IPS-20b (cell line): ENCODE results near the gene LUZP1.

Source experiments
- H3K27ac ChIP-seq: one replicate; pipeline ENCODE4 v1.5.1; 2013; ENCODE audit warnings: low read length
- H3K27me3 ChIP-seq: 2 replicates; pipeline ENCODE4 v1.6.1; 2013; ENCODE audit warnings: mild to moderate bottlenecking, low read length, inconsistent platforms; ENCODE audit not compliant: insufficient read depth
- H3K36me3 ChIP-seq: 2 replicates; pipeline ENCODE4 v1.6.1; 2013; ENCODE audit warnings: low read depth, mild to moderate bottlenecking, inconsistent platforms, low read length, moderate library complexity; ENCODE audit not compliant: insufficient read depth
- H3K4me1 ChIP-seq: 2 replicates; pipeline ENCODE4 v1.6.1; 2013; ENCODE audit warnings: mild to moderate bottlenecking, control low read depth, inconsistent platforms, low read length, moderate library complexity; ENCODE audit not compliant: insufficient read depth
- H3K4me3 ChIP-seq: 2 replicates; pipeline ENCODE4 v1.5.1; 2013; ENCODE audit warnings: mild to moderate bottlenecking, low read length, inconsistent platforms
- H3K9ac ChIP-seq: 2 replicates; pipeline ENCODE4 v1.6.1; 2013; ENCODE audit warnings: low read depth, mild to moderate bottlenecking, inconsistent platforms, low read length, moderate library complexity
- H3K9me3 ChIP-seq: 2 replicates; pipeline ENCODE4 v1.6.1; 2013; ENCODE audit warnings: mild to moderate bottlenecking, low read depth, low read length, inconsistent platforms; ENCODE audit not compliant: insufficient read depth

The LUZP1 gene

DNA sequence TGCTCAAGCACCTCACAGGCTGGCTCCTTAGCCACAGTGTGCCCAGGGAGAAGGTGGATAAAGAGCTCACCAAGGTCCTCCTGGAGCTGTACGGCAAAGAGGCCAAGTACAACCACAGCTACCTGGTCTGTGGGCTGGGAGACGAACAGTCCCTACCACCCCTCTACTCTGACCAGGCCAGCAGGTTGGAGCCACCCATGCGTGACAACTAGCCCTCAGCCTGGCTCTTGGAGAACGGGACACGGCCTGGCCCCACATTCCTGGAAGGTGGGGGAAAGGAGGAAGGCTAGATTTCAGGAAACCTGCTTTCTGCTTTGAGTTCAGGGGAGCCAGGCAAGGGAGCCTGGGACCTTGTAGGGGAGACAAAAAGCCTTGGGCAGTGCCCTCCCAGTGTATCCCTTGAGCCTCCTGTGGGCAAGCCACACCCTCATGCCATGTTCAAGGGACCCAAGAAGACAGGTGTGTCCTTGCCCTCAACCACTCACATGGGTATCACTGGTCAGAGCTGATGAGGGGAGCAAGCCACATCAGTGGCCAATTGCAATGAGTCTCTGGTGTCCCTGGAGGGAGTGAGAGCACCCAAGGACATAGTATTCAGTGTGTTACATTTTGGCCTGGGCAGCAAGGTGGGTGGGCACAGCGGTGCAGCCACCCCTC is 27.6 kb downstream of the LUZP1 start:
- H3K27me3 ChIP-seq = no peaks in the 10 kb centered on the region
- no peaks in the 10 kb centered on the region; the same call in 1 of the 2 replicates for H3K36me3 ChIP-seq
- no peaks in the 10 kb centered on the region for H3K4me1 ChIP-seq
- no peak overlapping the region for H3K9ac ChIP-seq
- no peak overlapping the region for H3K4me3 ChIP-seq
- H3K27ac ChIP-seq = no peak overlapping the region
- no peaks in the 10 kb centered on the region for H3K9me3 ChIP-seq

GRCh38 chr1:23135268-23135667 is 33.4 kb downstream of the LUZP1 start:
- Histone ChIP-seq H3K36me3 (no peaks in the 10 kb centered on the region), H3K27ac (no peak overlapping the region), H3K27me3 (no peaks in the 10 kb centered on the region), H3K9ac (no peak overlapping the region), H3K4me1 (peaks cover 9% of the 10 kb centered on the region; the same call in 1 of the 2 replicates), H3K9me3 (no peaks in the 10 kb centered on the region), H3K4me3 (no peak overlapping the region)

GRCh38 chr1:23134055-23134454 is 34.6 kb downstream of the LUZP1 start:
- Histone ChIP-seq H3K9me3 (no peaks in the 10 kb centered on the region), H3K9ac (no peak overlapping the region), H3K4me3 (no peak overlapping the region), H3K4me1 (peaks cover 9% of the 10 kb centered on the region; the same call in 1 of the 2 replicates), H3K27me3 (no peaks in the 10 kb centered on the region), H3K27ac (no peak overlapping the region), H3K36me3 (no peaks in the 10 kb centered on the region)

- H3K27ac ChIP-seq = no peak overlapping the region
- H3K4me1 ChIP-seq = peaks cover 9% of the 10 kb centered on the region; the same call in 1 of the 2 replicates
- no peaks in the 10 kb centered on the region for H3K27me3 ChIP-seq
- H3K9me3 ChIP-seq = no peaks in the 10 kb centered on the region
- no peak overlapping the region for H3K9ac ChIP-seq
- no peaks in the 10 kb centered on the region for H3K36me3 ChIP-seq
- no peak overlapping the region for H3K4me3 ChIP-seq
Observed at GRCh38 chr1:23133587-23133986, 35.1 kb downstream of the LUZP1 start.

- H3K36me3 ChIP-seq = no peaks in the 10 kb centered on the region
- H3K4me1 ChIP-seq = peaks cover 9% of the 10 kb centered on the region; the same call in 1 of the 2 replicates
- H3K4me3 ChIP-seq = no peak overlapping the region
- no peak overlapping the region for H3K9ac ChIP-seq
- no peaks in the 10 kb centered on the region for H3K27me3 ChIP-seq
- no peaks in the 10 kb centered on the region for H3K9me3 ChIP-seq
- no peak overlapping the region for H3K27ac ChIP-seq
Observed at GRCh38 chr1:23132033-23132432, 36.6 kb downstream of the LUZP1 start.

DNA sequence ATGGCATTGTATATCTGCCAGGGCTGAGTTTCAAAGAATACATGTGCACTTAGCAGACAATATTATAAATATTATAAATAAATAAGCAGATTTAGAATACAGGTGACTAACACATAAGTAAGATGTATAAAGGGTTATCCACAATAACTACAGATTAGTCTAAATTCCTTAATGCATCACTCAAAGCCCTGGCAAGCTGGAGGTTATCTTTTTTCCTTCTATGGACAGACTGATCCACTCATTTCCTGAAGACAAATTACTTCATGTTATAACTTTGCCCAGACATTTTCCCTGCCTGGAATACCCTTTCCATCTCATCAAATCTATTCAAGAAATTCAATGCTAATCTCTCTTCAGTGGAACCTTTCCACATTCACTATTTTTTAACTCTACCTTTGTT is 38.8 kb downstream of the LUZP1 start:
- H3K36me3 ChIP-seq = no peaks in the 10 kb centered on the region
- H3K4me3 ChIP-seq = no peak overlapping the region
- no peak overlapping the region for H3K27ac ChIP-seq
- H3K27me3 ChIP-seq = no peaks in the 10 kb centered on the region
- H3K4me1 ChIP-seq = peaks cover 3% of the 10 kb centered on the region; the same call in 1 of the 2 replicates
- H3K9ac ChIP-seq = no peak overlapping the region
- H3K9me3 ChIP-seq = no peaks in the 10 kb centered on the region

GRCh38 chr1:23126801-23127200 is 41.9 kb downstream of the LUZP1 start:
- Histone ChIP-seq H3K27ac (no peak overlapping the region), H3K4me1 (peaks cover 9% of the 10 kb centered on the region), H3K36me3 (no peaks in the 10 kb centered on the region), H3K27me3 (no peaks in the 10 kb centered on the region), H3K4me3 (no peak overlapping the region), H3K9me3 (no peaks in the 10 kb centered on the region), H3K9ac (no peak overlapping the region)

GRCh38 chr1:23126200-23126599 is 42.5 kb downstream of the LUZP1 start:
- Histone ChIP-seq H3K4me1 (peaks cover 9% of the 10 kb centered on the region), H3K27me3 (no peaks in the 10 kb centered on the region), H3K36me3 (no peaks in the 10 kb centered on the region), H3K9ac (no peak overlapping the region), H3K27ac (no peak overlapping the region), H3K9me3 (no peaks in the 10 kb centered on the region), H3K4me3 (no peak overlapping the region)

DNA sequence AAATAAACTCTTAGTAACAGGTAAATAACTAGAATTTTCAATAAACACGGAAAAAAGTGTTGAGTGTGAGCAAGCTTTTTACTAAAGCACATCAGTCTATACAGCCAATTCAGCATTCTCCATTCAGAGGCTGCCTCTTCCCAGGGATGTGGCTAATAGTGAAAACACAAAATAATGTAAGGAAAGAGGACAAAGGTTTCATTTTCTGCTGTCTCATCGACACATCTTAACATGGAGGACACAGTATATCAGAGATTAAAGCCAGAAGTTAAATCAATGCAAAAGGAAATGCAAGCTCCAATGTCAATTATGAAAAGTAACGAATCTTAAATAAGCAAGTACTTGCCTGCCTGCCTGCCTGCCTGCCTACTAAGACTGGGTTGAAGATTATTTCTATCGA is 43.2 kb downstream of the LUZP1 start:
- H3K27ac ChIP-seq = no peak overlapping the region
- no peak overlapping the region for H3K9ac ChIP-seq
- no peaks in the 10 kb centered on the region for H3K9me3 ChIP-seq
- H3K36me3 ChIP-seq = no peaks in the 10 kb centered on the region
- no peak overlapping the region for H3K4me3 ChIP-seq
- H3K4me1 ChIP-seq = peaks cover 9% of the 10 kb centered on the region
- no peaks in the 10 kb centered on the region for H3K27me3 ChIP-seq

DNA sequence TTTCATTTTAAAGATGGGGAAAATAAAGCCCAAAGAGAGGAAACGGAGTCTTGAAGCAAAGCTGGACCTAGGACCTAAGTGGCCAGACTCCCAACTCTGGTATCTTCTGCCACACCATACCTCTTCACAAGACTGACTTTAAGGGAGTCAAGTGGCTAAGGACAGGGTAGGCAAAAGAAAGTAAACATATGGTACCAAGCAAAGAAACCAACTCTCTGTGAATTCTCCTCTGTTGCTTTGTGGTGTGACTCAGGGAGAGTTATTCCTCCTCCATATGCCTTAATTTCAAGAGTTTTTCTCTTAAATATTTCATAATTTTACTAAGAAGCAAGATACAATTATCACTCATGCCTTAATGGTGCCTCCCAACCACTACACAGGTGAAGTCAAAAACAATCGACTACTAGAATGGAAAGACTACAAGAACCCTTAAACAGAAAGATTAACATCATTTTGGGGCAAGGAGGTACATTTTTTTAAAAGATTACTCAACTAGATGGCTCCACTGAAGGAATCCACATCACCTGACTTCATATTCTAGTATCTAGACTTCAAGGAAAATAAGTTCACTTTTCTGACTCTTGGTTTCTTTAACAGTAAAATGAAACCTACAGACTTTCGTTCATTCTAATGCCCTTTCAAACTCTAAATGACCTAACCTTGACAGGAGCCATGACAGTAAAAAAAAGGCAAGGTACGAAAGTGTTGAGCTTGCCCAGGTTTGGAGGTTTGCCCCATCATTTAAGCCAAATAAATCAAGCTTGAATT is 44.2 kb downstream of the LUZP1 start:
- Histone ChIP-seq H3K27ac (no peak overlapping the region), H3K9ac (no peak overlapping the region), H3K4me1 (peaks cover 9% of the 10 kb centered on the region), H3K27me3 (no peaks in the 10 kb centered on the region), H3K36me3 (no peaks in the 10 kb centered on the region), H3K9me3 (no peaks in the 10 kb centered on the region), H3K4me3 (no peak overlapping the region)

GRCh38 chr1:23123528-23123927 is 45.1 kb downstream of the LUZP1 start:
- H3K9ac ChIP-seq = no peak overlapping the region
- H3K27me3 ChIP-seq = no peaks in the 10 kb centered on the region
- no peak overlapping the region for H3K4me3 ChIP-seq
- no peaks in the 10 kb centered on the region for H3K9me3 ChIP-seq
- no peak overlapping the region for H3K27ac ChIP-seq
- H3K4me1 ChIP-seq = peaks cover 9% of the 10 kb centered on the region
- no peaks in the 10 kb centered on the region for H3K36me3 ChIP-seq

GRCh38 chr1:23122796-23123195 is 45.9 kb downstream of the LUZP1 start:
- Histone ChIP-seq H3K9me3 (no peaks in the 10 kb centered on the region), H3K4me1 (peaks cover 9% of the 10 kb centered on the region), H3K36me3 (no peaks in the 10 kb centered on the region), H3K4me3 (no peak overlapping the region), H3K27me3 (no peaks in the 10 kb centered on the region), H3K27ac (no peak overlapping the region), H3K9ac (no peak overlapping the region)
